Testis (tissue), 3 donors: ENCODE data around the gene KCTD21. TPM values are rescaled to one million over a fixed set of nuclear protein-coding genes. Genes with fewer than 3 reads are reported as not detected.

ENCODE experiments used
- DNase-seq: peaks from one replicate; pipeline ENCODE4 v3.0.0-alpha.2; 2019
- H3K27ac ChIP-seq, 2 donors: fragments of 200-600 bp; sonication (generic); one replicate each; pipeline ENCODE4 v1.5.1; 2019
- H3K27me3 ChIP-seq: fragments of 200-600 bp; sonication (generic); one replicate; pipeline ENCODE4 v1.5.1; 2019
- H3K36me3 ChIP-seq: fragments of 200-600 bp; sonication (generic); one replicate; pipeline ENCODE4 v1.5.1; 2017; ENCODE audit warnings: low read depth; ENCODE audit errors: missing control alignments
- H3K4me1 ChIP-seq: fragments of 200-600 bp; sonication (generic); one replicate; pipeline ENCODE4 v1.5.1; 2019
- H3K4me3 ChIP-seq, 2 donors: fragments of 200-600 bp; sonication (generic); one replicate each; pipeline ENCODE4 v1.5.1; 2017 to 2019
- H3K9me3 ChIP-seq: fragments of 200-600 bp; sonication (generic); one replicate; pipeline ENCODE4 v1.5.1; 2017
- CTCF ChIP-seq, 3 experiments: fragments of 450-650 bp in 2 of 3; fragments of 200-600 bp in 1 of 3; sonication (generic) in 1 of 3; IDR thresholded peaks; one replicate each; pipeline ENCODE4 v1.5.1; 2016 to 2019; ENCODE audit warnings: antibody characterized with exemption in 3 of 3, mild to moderate bottlenecking in 2 of 3, moderate library complexity in 1 of 3
- POLR2A ChIP-seq: fragments of 450-650 bp; IDR thresholded peaks from one replicate; pipeline ENCODE4 v1.6.1; 2017; ENCODE audit warnings: antibody characterized with exemption, mild to moderate bottlenecking, moderate library complexity
- WGBS, 2 donors: methylation state at CpG; one replicate each; pipeline ENCODE4 v1.1.5; 2018; 5-methylcytosine and 5-hydroxymethylcytosine counted together
- intact Hi-C: fragments of 100-400 bp; cut with DNase I; formaldehyde crosslinking; loops from one replicate; pipeline ENCODE4 v1.15.1; 2023; ENCODE audit warnings: low total_unique reads
- polyA plus RNA-seq: library from polyadenylated mRNA; stranded (reverse); fragments of 350-450 nt; fragmentation: Illumina TruSeq; extraction: RNeasy Lipid Tissue Mini Kit (QIAGEN cat#74804); gene quantifications from one replicate; pipeline ENCODE4 v1.2.3, GENCODE V29; 2014; ENCODE audit warnings: low read depth, low replicate concordance; ENCODE audit not compliant: insufficient read depth
- total RNA-seq, 2 donors: library from RNA; depleted of rRNA; stranded (reverse); fragments of >200 nt; gene quantifications; one replicate each; pipeline ENCODE4 v1.2.3, GENCODE V29; 2016

Gene KCTD21
- total and polyA plus RNA-seq, 3 donors from 2014 or later: 10.2 to 14.7 (median 14.2) TPM

DNA sequence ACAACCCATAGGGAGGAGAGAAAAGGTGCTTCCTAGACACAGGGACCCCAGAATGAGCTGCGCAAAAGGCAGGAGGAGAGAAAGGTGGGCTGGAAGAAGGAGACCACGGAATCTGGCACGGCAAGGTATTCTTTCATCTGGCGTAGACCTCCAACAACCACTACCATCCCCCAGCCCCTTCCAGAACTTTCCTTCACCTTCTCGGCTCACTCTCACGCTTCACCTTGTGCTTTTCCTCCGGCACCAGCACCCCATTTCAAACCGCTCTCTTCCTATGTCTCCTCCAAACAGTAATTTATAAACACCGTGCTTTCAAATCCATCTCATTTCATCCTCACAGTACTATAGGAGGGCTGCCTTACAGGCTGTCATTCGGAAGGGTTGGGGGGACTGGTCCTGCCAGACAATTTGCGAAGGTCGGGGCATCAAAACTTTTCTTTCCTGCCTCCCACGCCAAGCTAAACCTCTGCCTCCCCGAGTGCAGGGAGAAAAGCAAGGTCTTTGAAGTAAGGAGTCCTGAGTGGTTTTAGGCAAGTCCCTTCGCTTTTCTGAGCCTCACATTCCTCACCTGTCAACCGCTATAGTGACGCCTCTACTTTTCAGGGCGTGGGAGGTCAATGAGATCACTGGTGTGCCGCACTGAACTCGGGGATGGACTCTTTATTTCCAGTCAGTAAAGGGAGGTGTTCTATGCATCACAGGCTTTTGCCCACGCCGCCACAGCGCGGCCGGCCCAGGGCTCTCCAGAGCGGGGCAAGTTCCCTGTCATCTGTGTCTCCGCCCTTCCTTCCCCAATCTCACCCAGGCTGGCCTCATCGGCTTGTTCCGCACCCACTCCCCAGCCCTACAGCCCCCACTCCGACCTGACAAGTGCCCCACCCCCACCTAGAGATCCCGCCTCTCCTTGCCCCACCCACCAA, 800 bp downstream of the KCTD21 start:
- peaks cover 29% of the 10 kb centered on the region for H3K4me1 ChIP-seq
- WGBS, 2 donors: 8 to 12% methylated on average over 23 to 31 of the region's 31 CpGs
- no peaks in the 10 kb centered on the region for H3K27me3 ChIP-seq
- intact Hi-C loops: no loop called here
- H3K36me3 ChIP-seq: no peaks in the 10 kb centered on the region
- no peak for DNase-seq
- peak overlapping the region; percentile 85 to 93 for H3K4me3 ChIP-seq
- H3K27ac ChIP-seq: peak overlapping the region; percentile 78 to 89
- H3K9me3 ChIP-seq: no peaks in the 10 kb centered on the region
- TF ChIP-seq CTCF (IDR thresholded peaks at IDR 0.05) (no peak), POLR2A (no peak)

DNA sequence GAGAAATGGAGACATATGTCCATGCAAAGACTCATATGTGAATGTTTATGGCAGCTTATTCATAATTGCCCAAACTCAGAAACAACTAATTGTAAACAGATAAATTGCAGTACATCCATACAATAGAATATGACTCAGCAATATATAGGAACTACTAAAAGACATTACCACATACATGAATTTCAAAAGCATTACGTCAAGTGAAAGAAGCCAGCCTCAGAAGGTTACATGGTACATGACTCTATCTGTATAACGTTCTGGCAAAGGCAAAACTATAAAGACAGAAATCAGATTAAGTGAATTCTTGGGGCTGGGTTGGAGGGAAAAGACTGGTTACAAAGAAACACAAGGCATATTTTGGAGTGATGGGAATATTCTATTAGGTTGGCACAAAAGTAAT, 7.2 kb downstream of the KCTD21 start:
- no peak for TF ChIP-seq CTCF (IDR thresholded peaks at IDR 0.05)
- no peak for TF ChIP-seq POLR2A
- intact Hi-C loops: no loop called here

DNA sequence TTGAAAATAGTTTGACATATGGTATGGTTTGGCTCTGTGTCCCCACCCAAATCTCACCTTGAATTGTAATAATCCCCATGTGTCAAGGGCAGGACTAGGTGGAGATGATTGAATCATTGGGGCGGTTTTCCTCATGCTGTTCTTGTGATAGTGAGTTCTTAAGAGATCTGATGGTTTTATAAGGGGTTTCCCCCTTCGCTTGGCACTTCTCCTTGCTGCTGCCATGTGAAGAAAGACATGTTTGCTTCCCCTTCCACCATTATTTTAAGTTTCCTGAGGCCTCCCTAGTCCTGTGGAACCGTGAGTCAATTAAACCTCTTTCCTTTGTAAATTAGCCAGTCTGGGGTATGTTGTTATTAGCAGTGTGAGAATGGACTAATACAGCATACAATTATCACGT, 7.7 kb downstream of the KCTD21 start:
- TF ChIP-seq CTCF (IDR thresholded peaks at IDR 0.05) (no peak), POLR2A (no peak)
- Histone ChIP-seq H3K36me3 (no peaks in the 10 kb centered on the region), H3K9me3 (no peaks in the 10 kb centered on the region), H3K27me3 (no peaks in the 10 kb centered on the region), H3K27ac (no peak overlapping the region), H3K4me1 (no peaks in the 10 kb centered on the region), H3K4me3 (no peak overlapping the region)
- DNase-seq: no peak
- intact Hi-C loops: no loop called here
- WGBS, 2 donors: 95 to 96% methylated on average over 4 of the region's 4 CpGs

More for the DNA sequence above, 7.2 kb downstream of the KCTD21 start:
- Histone ChIP-seq H3K4me3 (no peak overlapping the region), H3K9me3 (no peaks in the 10 kb centered on the region), H3K27me3 (no peaks in the 10 kb centered on the region), H3K36me3 (no peaks in the 10 kb centered on the region), H3K4me1 (no peaks in the 10 kb centered on the region), H3K27ac (no peak overlapping the region)
- 83% methylated on average over 2 of the region's 2 CpGs for WGBS, 2 donors
- no peak for DNase-seq

- H3K9me3 ChIP-seq: no peaks in the 10 kb centered on the region
- no peaks in the 10 kb centered on the region for H3K36me3 ChIP-seq
- DNase-seq: no peak
- no peak for TF ChIP-seq POLR2A
- no peak for TF ChIP-seq CTCF (IDR thresholded peaks at IDR 0.05)
- intact Hi-C loops: no loop called here
- no peak overlapping the region for H3K4me3 ChIP-seq
- no peak overlapping the region for H3K27ac ChIP-seq
- H3K27me3 ChIP-seq: no peaks in the 10 kb centered on the region
- WGBS, 2 donors: 94 to 95% methylated on average over 7 of the region's 7 CpGs
- H3K4me1 ChIP-seq: no peaks in the 10 kb centered on the region
Measured at GRCh38 chr11:78179459-78180071, 8.9 kb downstream of the KCTD21 start.
